Activated T-helper 1 cell treated with Interleukin-2 at 50 U/mL for 16 hours (primary cell): Measurements from ENCODE around the gene OTUD5.

ENCODE experiments used
- DNase-seq: peaks from one replicate; pipeline ENCODE4 v3.0.0-alpha.2; 2020; ENCODE audit warnings: low read depth

The OTUD5 gene

DNA sequence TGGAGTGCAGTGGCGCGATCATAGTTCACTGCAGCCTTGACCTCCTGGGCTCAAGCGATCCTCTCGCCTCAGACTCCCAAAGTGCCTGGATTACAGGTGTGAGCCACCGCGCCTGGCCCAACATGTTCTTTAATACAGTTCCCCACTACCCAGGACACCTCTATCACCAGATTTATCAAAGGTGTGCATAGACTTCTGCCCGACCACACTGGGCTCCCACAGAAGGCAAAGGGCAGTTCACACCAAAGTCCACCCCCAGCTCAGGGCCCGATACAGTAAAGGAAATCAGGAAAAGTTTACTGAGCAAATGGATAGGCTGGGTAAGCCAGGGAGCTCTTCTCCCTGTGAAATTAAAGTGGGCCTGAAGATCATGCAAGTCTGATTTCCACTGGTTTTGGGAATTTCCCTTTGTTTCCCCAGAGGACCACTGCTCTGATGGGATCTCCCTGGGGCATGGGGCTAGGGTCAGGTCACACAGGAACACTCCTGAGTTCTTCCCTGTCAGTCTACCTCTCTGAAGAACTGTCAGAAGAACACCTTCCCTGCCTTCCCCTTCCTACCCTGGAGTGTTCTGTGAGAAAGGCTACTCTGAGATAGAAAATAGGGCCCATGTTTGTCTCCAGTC, 20.9 kb downstream of the OTUD5 start:
- DNase-seq = no peak

DNA sequence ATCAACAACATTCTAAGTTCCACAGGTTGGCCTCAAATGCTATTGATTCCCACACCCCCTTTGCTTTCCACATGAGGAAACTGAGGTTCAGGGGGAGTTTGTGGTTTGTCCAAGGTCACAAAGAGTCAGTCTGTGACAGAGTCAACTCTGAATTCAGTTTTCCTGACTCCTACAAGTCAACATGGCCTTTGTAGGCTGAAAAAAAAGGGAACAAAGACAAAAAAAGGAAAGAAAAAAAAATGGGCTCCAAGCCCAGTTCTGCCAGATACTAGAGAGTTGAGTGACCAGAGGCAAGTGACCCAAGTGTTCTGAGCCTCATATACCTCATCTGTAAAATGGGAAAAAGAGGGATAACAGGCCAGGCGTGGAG, 22.1 kb downstream of the OTUD5 start:
- DNase-seq = no peak

- no peak for DNase-seq
These were observed 22.7 kb downstream of the OTUD5 start for GRCh38 chrX:48934581-48935300.

DNA sequence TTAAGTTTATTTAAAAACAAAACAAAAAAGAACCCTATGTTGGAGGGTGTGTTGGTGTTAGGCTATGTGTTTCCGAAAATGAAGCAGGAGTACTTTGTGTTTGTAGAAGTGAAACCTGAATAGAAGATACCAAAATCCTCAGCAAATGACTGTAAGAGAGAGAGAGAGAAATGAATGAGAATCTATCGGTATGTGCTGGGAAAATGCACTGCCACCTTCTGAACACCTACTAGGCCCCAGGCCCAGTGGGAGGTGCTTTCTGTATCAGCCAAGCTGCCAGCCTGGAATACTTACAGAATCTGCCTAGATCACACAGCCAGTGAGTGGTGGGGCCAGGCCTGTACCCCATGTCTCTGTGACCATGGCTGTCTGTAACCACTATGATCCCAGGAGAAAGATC, 23.6 kb downstream of the OTUD5 start:
- DNase-seq = no peak

DNA sequence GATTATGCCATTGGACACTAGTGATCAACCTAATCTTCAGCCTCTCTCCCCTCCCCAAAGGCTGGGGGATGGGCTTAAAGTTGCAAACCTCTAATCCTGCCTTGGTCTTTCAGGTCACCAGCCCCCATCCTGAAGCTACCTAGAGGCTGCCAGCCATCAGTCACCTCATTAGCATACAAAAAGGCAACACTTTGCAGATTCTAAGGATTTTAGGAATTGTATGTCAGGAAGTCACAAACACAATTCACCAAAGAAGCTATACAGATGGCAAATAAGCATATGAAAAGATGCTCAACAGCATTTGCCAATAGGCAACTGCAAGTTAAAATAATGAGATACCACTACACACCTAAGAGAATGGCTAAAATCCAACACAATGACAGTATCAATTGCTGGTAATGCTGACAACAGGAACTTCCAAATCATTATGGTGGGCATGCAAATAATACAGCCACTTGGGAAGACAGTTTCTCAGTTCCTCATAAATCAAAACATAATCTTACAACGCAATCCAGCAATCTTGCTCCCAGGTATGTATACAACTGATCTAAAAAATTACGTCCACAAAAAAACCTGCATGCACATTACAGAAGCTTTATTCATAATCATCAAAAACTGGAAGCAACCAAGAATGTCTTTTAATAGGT, 29.5 kb downstream of the OTUD5 start:
- no peak for DNase-seq

GRCh38 chrX:48927123-48927522, 30.3 kb downstream of the OTUD5 start:
- no peak for DNase-seq

- no peak for DNase-seq
These were observed 33.1 kb downstream of the OTUD5 start for GRCh38 chrX:48924270-48924669.

DNA sequence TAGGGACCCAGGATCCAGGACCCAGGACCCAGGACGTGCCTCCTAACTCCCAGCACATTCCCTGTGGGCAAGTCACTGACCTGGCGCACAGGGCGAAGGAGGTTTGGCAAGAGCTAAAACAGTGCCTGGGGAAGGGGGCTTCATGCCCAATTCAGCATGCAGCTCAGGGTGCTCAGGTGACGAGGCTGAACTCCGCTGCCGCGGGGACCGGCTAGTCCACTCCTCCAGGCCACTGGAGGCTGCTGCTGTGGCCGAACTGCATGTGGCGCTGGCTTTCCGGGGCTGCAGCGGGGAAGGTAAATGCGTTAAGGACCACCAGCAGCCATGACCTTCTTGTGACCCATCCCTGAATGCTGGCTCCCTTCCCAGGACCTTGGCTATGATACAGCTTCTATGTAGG, 33.6 kb downstream of the OTUD5 start:
- no peak for DNase-seq

DNA sequence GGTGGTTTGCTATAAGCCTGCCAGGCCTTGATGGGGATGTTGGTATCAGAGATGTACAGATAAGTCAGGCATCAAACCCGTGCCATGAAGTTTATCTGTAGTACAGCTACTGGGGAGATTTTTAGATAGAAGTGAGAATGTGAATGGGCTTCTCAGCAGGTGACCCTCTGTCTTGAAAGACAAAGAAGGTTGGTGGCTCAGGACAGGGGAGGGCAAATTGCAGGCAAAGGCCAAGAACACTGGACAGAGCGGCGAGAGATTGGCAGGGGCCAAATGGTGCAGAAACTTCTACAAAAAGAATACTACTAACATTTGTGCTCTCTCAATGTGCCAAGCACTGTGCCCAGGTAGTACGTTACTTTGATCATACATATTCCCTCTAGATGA, 36.7 kb downstream of the OTUD5 start:
- DNase-seq = no peak

DNA sequence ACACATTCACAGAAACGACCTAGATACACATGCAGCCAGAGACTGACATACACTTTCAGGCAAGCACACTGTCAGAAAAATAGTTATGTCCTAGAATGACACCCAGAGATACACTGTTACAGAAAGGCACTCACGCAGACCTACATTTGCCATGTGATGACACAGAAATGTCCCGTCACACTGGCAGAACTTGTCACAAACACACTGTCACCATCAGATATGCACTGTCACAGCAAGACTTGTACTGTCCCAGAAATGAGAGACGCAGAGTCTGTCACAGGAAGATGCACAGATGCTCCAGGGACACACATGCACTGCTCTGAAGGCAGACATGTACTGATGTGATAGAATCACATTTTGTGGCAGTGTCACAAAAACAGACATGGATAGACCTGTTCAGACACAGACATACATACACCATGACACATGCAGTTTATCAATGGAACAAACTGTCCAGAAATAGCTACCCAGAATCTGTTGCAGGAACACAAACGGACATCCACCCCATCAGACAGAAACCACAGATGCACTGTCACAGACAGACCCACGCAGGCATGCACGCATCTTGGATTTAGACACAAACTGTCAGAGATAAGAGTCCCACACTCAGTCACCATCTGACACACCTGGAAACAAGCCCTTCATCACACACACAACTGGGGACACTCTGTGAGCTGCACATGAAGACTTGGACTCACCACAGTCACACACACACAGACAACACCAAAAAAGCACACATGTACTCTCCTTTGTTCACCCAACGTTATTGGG, 37.3 kb downstream of the OTUD5 start:
- DNase-seq = no peak

DNA sequence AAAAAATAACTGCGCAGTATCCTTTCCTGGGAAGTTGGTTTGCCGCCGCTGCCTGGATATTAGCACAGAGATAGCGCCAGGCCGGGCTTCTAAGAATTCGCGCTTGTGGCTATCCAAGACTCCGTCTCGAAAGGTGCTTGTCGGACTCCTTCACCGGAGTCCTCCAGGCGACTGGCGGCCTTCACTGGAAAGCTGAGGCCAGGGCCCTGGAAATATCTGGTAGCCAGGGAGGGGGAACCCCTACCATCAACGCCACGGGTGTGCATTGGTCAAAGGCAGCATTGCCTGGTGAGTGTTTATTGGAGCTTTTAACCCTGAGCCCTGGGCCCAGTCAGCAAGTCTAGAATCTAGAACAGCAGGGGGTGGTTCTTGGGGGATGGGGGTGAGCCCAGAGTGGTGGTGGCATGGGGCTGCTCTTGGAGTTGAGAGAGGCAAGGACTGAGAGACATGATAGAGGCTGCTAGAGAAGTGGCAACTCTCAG, 38.0 kb downstream of the OTUD5 start:
- DNase-seq = no peak

DNA sequence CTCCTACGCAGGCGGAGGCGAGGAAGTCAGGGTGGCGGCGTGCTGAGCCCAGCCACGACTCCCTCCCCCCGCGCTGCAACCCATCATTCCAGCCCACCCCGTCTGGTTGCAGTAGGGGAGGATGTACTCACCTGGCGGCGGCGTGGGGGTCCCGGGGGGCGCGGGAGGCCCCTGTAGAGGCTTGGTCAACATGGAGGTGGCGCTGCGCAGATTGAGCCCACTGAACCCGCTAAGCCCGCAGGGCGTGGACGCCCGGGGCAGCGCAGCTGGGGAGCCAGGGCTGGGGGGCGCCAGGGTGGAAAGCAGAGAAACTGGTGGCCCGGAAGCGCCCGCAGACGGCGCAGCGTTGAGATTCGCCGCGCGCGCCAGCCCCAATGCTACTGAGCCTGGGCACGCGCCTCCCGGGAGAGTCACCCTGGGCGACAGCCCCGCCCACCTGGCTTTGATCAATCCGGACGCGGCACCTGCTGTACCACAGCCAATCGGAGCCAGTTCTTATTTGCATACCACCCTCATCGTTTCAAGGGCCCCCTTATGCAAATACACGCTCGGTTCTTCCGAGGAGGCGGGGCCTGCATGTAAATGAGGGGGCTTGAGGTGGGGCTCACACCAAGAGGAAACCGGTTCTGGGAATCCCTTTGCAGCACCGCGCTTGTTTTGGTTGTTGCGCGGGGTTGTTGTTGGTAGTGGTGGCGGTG, 38.6 kb downstream of the OTUD5 start, which contains the start of gene PIM2:
Gene PIM2, minus strand, starts transcription at position 382 of the 698 bp plus-strand sequence. Its CDS starts 190 bp downstream, at position 192.
- peak; percentile 84 for DNase-seq

DNA sequence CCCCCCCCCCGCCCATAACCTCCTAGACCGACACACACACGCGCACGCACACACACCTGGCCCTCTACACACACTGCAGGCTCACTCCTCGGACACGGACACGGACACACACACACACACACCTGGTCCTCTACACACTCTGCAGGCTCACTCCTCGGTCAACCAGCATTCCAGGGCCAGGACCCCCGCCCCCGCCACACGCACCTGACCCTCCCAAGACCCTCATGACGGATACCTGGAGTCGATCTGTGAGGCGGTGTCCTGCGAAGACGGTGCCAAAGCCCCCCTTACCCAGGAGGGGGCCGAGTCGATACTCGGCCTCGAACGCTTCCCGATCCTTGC, 39.1 kb downstream of the OTUD5 start:
- DNase-seq = no peak

DNA sequence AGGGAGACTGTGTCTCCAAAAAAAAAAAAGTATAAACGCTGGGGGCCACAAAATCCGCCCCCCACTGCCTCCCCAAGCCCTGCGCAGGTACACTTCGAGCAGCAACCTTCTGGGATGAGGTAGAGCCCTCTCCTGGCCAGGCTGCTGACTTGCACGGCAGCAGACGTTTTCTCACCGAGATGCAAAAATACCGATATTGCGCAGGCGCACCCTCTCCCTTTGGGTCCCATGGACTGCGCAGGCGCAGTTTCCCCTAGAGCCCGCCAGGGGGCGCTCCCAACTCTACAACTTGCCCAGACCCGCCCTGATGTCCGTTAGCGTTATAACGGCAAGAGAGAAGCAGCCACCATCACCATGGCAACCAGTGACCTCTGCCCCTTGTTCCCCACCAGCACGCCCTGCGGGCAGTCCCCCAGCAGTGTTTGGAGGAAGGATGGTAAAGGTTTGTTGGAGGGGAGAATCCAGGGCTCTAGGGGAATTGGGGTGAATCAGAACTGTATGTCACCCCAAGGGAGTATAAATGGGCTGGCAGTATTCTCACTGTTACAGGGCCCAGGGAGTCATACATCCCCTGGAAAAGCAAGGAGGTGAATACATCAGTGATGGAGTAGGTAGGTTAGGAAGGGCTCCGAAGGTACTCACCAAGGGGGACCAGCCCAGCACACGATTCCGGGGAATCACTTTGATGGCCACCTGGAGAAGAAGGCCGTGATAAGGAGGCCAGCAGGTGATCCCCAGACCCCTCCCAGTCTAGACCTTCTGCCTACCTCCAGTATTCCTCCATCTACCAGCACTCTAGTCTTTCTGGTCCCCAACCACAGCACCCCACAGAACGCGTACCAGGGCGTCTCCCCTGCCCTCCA, 40.0 kb downstream of the OTUD5 start:
- DNase-seq = peak; percentile 80

- no peak for DNase-seq
These were observed 42.6 kb downstream of the OTUD5 start for GRCh38 chrX:48914593-48915493.

- no peak for DNase-seq
These were observed 43.6 kb downstream of the OTUD5 start for GRCh38 chrX:48913605-48914366.

- peak; percentile 79 for DNase-seq
These were observed 45.8 kb downstream of the OTUD5 start, which contains the start of gene SLC35A2 for GRCh38 chrX:48911412-48912182. Gene SLC35A2 (minus strand): TSS chrX:48911646. CDS start chrX:48911636, 10 bp downstream.

DNA sequence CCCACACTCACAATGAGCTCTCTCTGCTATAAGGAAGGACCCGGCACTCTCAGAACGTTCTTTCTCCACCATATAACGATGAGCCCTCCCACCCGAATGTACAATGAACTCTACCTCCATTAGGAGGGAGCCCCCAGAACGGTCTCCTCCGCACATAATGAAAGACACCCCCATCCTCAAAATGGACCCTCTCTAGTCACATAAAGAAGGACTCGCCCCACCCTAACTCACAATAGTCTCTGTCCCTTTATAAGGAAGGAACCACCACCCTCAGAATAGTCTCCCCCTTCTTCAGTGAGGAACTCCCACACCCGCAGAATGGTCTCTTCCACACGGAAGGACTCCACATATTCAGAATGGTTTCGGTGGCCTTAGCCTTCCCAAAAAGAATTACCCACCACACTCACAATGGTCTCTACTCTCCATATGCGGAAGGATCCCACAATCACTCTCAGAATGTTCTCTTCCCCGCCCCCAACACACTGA, 46.4 kb downstream of the OTUD5 start:
- no peak for DNase-seq
